Trophoblast cell (in vitro differentiated cells and primary cell): Measurements from ENCODE around the gene OPCML.

Experiments
- DNase-seq, 2 donors: peaks; one replicate each; pipeline ENCODE4 v3.0.0-alpha.2; 2016
- H2AFZ ChIP-seq: 2 replicates; pipeline ENCODE4 v1.6.1; 2013; ENCODE audit warnings: low read length, moderate library complexity, mild to moderate bottlenecking; ENCODE audit not compliant: insufficient read depth, poor library complexity
- H2AK5ac ChIP-seq: 2 replicates; pipeline ENCODE4 v1.6.1; 2013; ENCODE audit warnings: mild to moderate bottlenecking, low read length
- H2BK120ac ChIP-seq: 2 replicates; pipeline ENCODE4 v1.6.1; 2013; ENCODE audit warnings: low read length, mild to moderate bottlenecking, moderate library complexity; ENCODE audit not compliant: insufficient read depth, poor library complexity
- H2BK12ac ChIP-seq: 2 replicates; pipeline ENCODE4 v1.6.1; 2013; ENCODE audit warnings: mild to moderate bottlenecking, low read length, moderate library complexity
- H2BK5ac ChIP-seq: 2 replicates; pipeline ENCODE4 v1.6.1; 2013; ENCODE audit warnings: low read length, low read depth, moderate library complexity, mild to moderate bottlenecking; ENCODE audit not compliant: poor library complexity
- H3K14ac ChIP-seq: 2 replicates; pipeline ENCODE4 v1.6.1; 2013; ENCODE audit warnings: mild to moderate bottlenecking, low read length
- H3K18ac ChIP-seq: 2 replicates; pipeline ENCODE4 v1.6.1; 2013; ENCODE audit warnings: mild to moderate bottlenecking, low read length
- H3K23ac ChIP-seq: 2 replicates; pipeline ENCODE4 v1.6.1; 2013; ENCODE audit warnings: low read length
- H3K27ac ChIP-seq: 2 replicates; pipeline ENCODE4 v1.5.1; 2013; ENCODE audit warnings: low read depth, mild to moderate bottlenecking, inconsistent platforms, low read length, moderate library complexity
- H3K27me3 ChIP-seq: 2 replicates; pipeline ENCODE4 v1.6.1; 2013; ENCODE audit warnings: inconsistent platforms, mild to moderate bottlenecking, low read length, moderate library complexity; ENCODE audit not compliant: insufficient read depth
- H3K36me3 ChIP-seq, 2 experiments: 1 replicate in 1 of 2; 2 replicates in 1 of 2; pipeline ENCODE4 v1.6.1; 2013; ENCODE audit warnings: low read length in 2 of 2, mild to moderate bottlenecking in 2 of 2, moderate library complexity in 1 of 2; ENCODE audit not compliant: insufficient read depth in 2 of 2, control insufficient read depth in 1 of 2
- H3K4ac ChIP-seq: 2 replicates; pipeline ENCODE4 v1.6.1; 2013; ENCODE audit warnings: low read depth, mild to moderate bottlenecking, low read length, moderate library complexity
- H3K4me1 ChIP-seq, 2 experiments: 1 replicate in 1 of 2; 2 replicates in 1 of 2; pipeline ENCODE4 v1.6.1; 2013; ENCODE audit warnings: low read length in 2 of 2, mild to moderate bottlenecking in 2 of 2, moderate library complexity in 1 of 2; ENCODE audit not compliant: insufficient read depth in 2 of 2, control insufficient read depth in 1 of 2
- H3K4me2 ChIP-seq: 2 replicates; pipeline ENCODE4 v1.6.1; 2013; ENCODE audit warnings: inconsistent platforms, mild to moderate bottlenecking, low read length, moderate library complexity
- H3K4me3 ChIP-seq: 2 replicates; pipeline ENCODE4 v1.5.1; 2013; ENCODE audit warnings: mild to moderate bottlenecking, low read depth, low read length, inconsistent platforms
- H3K79me1 ChIP-seq: one replicate; pipeline ENCODE4 v1.6.1; 2013; ENCODE audit warnings: low read length
- H3K79me2 ChIP-seq: 2 replicates; pipeline ENCODE4 v1.6.1; 2013; ENCODE audit warnings: low read length, mild to moderate bottlenecking; ENCODE audit not compliant: control insufficient read depth, insufficient read depth, poor library complexity
- H3K9ac ChIP-seq: 2 replicates; pipeline ENCODE4 v1.6.1; 2013; ENCODE audit warnings: mild to moderate bottlenecking, low read length
- H3K9me3 ChIP-seq: 2 replicates; pipeline ENCODE4 v1.6.1; 2013; ENCODE audit warnings: low read depth, mild to moderate bottlenecking, control low read depth, inconsistent platforms, low read length; ENCODE audit not compliant: insufficient read depth
- H4K12ac ChIP-seq: 2 replicates; pipeline ENCODE4 v1.6.1; 2013; ENCODE audit warnings: low read depth, mild to moderate bottlenecking, low read length, moderate library complexity
- H4K8ac ChIP-seq: 2 replicates; pipeline ENCODE4 v1.6.1; 2013; ENCODE audit warnings: low read depth, mild to moderate bottlenecking, low read length, moderate library complexity
- H4K91ac ChIP-seq: one replicate; pipeline ENCODE4 v1.6.1; 2013; ENCODE audit warnings: low read depth, mild to moderate bottlenecking, low read length, moderate library complexity
- WGBS: extraction: QIAGEN DNeasy Blood & Tissue Kit; methylation state at CpG from one replicate; pipeline ENCODE4 v1.1.7; 2013; ENCODE audit warnings: missing lambda C conversion rate; ENCODE audit not compliant: insufficient read length, insufficient coverage; ENCODE audit errors: extremely low coverage; 5-methylcytosine and 5-hydroxymethylcytosine counted together

Gene OPCML

GRCh38 chr11:133173810-133174412 is 358.4 kb downstream of the OPCML start:
- Histone ChIP-seq H3K23ac (no peak overlapping the region), H2AK5ac (no peak overlapping the region), H3K9me3 (peaks cover 2% of the 10 kb centered on the region), H3K4me2 (no peak overlapping the region), H3K14ac (no peak overlapping the region), H2AFZ (peak overlapping the region; percentile 45), H3K4me1 (no peaks in the 10 kb centered on the region), H3K36me3 (no peaks in the 10 kb centered on the region), H4K8ac (no peak overlapping the region), H2BK5ac (no peak overlapping the region), H3K4ac (no peak overlapping the region), H3K18ac (no peak overlapping the region), H2BK12ac (no peak overlapping the region), H3K27me3 (no peaks in the 10 kb centered on the region), H3K4me3 (no peak overlapping the region), H2BK120ac (no peak overlapping the region), H3K9ac (no peak overlapping the region), H3K79me2 (no peaks in the 10 kb centered on the region), H3K79me1 (no peaks in the 10 kb centered on the region), H4K91ac (no peak overlapping the region), H4K12ac (no peak overlapping the region), H3K27ac (no peak overlapping the region)
- DNase-seq = no peak
- no CpG with 5 or more reads among the region's 16 CpGs for WGBS

- H2BK5ac ChIP-seq = no peak overlapping the region
- no peaks in the 10 kb centered on the region for H3K27me3 ChIP-seq
- H3K9me3 ChIP-seq = peaks cover 2% of the 10 kb centered on the region
- H3K4me1 ChIP-seq = no peaks in the 10 kb centered on the region
- no peak overlapping the region for H3K14ac ChIP-seq
- no peak overlapping the region for H3K23ac ChIP-seq
- no peak overlapping the region for H3K27ac ChIP-seq
- no peak overlapping the region for H2AFZ ChIP-seq
- no peak overlapping the region for H3K4me3 ChIP-seq
- H3K4ac ChIP-seq = no peak overlapping the region
- H3K36me3 ChIP-seq = no peaks in the 10 kb centered on the region
- no peak overlapping the region for H2AK5ac ChIP-seq
- H2BK12ac ChIP-seq = no peak overlapping the region
- H3K4me2 ChIP-seq = no peak overlapping the region
- no peak for DNase-seq
- no peak overlapping the region for H4K12ac ChIP-seq
- H3K79me2 ChIP-seq = no peaks in the 10 kb centered on the region
- WGBS = no CpG with 5 or more reads among the region's 5 CpGs
- no peak overlapping the region for H3K9ac ChIP-seq
- no peak overlapping the region for H4K91ac ChIP-seq
- no peak overlapping the region for H3K18ac ChIP-seq
- H4K8ac ChIP-seq = no peak overlapping the region
- no peaks in the 10 kb centered on the region for H3K79me1 ChIP-seq
- H2BK120ac ChIP-seq = no peak overlapping the region
Measured at GRCh38 chr11:133172349-133172748, 360.0 kb downstream of the OPCML start.

GRCh38 chr11:133171374-133171773 is 360.9 kb downstream of the OPCML start:
- H3K27ac ChIP-seq = no peak overlapping the region
- H3K79me1 ChIP-seq = no peaks in the 10 kb centered on the region
- H2BK12ac ChIP-seq = no peak overlapping the region

GRCh38 chr11:133168016-133168415 is 364.3 kb downstream of the OPCML start:
- Histone ChIP-seq H3K4me3 (no peak overlapping the region), H4K12ac (no peak overlapping the region), H3K27me3 (no peaks in the 10 kb centered on the region), H3K27ac (no peak overlapping the region), H3K36me3 (no peaks in the 10 kb centered on the region), H2AFZ (no peak overlapping the region), H3K18ac (no peak overlapping the region), H3K4ac (no peak overlapping the region), H3K4me2 (no peak overlapping the region), H2BK5ac (no peak overlapping the region), H2AK5ac (no peak overlapping the region), H3K23ac (no peak overlapping the region), H3K79me2 (no peaks in the 10 kb centered on the region), H3K14ac (no peak overlapping the region), H3K9me3 (no peaks in the 10 kb centered on the region), H3K79me1 (no peaks in the 10 kb centered on the region), H2BK120ac (no peak overlapping the region), H2BK12ac (no peak overlapping the region), H4K91ac (no peak overlapping the region), H4K8ac (no peak overlapping the region), H3K4me1 (no peaks in the 10 kb centered on the region), H3K9ac (no peak overlapping the region)
- DNase-seq = no peak
- WGBS = no CpG with 5 or more reads among the region's 2 CpGs

More at GRCh38 chr11:133171374-133171773, 360.9 kb downstream of the OPCML start:
- Histone ChIP-seq H3K9me3 (no peaks in the 10 kb centered on the region), H2AFZ (no peak overlapping the region), H3K4me1 (no peaks in the 10 kb centered on the region), H3K4me2 (no peak overlapping the region), H3K27me3 (no peaks in the 10 kb centered on the region), H3K18ac (no peak overlapping the region), H2BK120ac (no peak overlapping the region), H4K8ac (no peak overlapping the region), H4K91ac (no peak overlapping the region), H3K36me3 (no peaks in the 10 kb centered on the region), H3K23ac (no peak overlapping the region), H3K4ac (no peak overlapping the region), H3K14ac (no peak overlapping the region), H4K12ac (no peak overlapping the region), H3K9ac (no peak overlapping the region), H2AK5ac (no peak overlapping the region), H2BK5ac (no peak overlapping the region), H3K79me2 (no peaks in the 10 kb centered on the region), H3K4me3 (no peak overlapping the region)
- no peak for DNase-seq
- WGBS = no CpG with 5 or more reads among the region's 4 CpGs
